Neural cell (in vitro differentiated cells): ENCODE results near the gene TYW1.

Experiments
- CTCF ChIP-seq: fragments of 450-650 bp; IDR thresholded peaks from 2 replicates; pipeline ENCODE4 v1.5.1; 2014; ENCODE audit warnings: antibody characterized with exemption, mild to moderate bottlenecking, moderate library complexity; ENCODE audit not compliant: poor library complexity, severe bottlenecking
- EP300 ChIP-seq: fragments of 450-650 bp; conservative IDR thresholded peaks from 2 replicates; pipeline ENCODE4 v1.6.1; 2014; ENCODE audit warnings: antibody characterized with exemption, mild to moderate bottlenecking, moderate library complexity; ENCODE audit not compliant: poor library complexity, severe bottlenecking
- POLR2AphosphoS5 ChIP-seq: IDR thresholded peaks from 2 replicates; pipeline ENCODE4 v1.6.1; 2012
- REST ChIP-seq: IDR thresholded peaks from 2 replicates; pipeline ENCODE4 v1.6.1; 2012; ENCODE audit warnings: borderline replicate concordance

- no peak for TF ChIP-seq REST
- TF ChIP-seq CTCF, result no peak
- no peak for TF ChIP-seq EP300
- TF ChIP-seq POLR2AphosphoS5, result no peak
Measured at GRCh38 chr7:67251986-67252558, 255.4 kb downstream of the TYW1 start.
